ENCODE measurements around the gene LAMB4.

The LAMB4 gene

DNA sequence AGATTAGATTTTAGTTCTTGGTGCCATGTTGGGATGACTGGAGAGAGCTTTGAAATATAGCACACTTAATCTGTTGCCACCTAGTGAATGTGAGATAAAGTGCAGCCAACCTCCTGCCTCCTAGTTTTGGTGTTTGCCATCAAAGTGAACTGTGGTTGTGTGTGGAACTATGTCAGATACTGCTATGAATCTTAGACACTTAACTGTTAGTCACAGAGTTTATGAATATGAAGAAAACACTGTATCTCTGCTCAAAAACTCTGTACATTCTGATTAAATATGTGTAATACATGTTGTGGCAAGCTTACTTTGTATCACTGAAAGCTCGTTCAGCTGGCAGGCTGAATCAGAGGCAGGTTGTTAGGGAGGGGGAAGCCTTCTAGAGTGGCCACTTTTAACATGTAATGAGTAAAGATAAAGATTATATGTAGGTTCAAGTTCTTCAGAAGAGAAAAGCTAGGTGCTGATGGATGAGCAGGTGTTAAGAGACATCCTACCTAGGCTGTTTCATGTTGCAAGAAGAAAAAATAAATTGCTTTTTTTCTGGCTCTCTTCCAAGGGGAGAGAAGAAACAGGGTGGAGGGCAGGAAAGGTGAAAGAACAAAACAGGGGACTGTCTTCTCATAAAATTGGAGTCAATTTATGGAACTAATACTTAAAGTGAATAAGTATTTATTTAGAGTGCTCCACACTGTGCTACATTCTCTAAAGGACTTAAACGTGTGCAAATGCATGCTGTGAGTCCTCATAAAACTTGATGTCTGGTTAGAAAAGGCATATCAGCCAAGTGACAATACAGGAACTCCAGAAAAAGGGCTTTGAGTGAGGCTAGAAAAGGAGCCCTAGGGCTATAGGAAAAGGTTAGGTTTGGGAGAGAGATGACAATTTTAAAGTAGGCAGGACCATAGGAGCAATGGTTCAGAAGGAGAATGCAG is 113.1 kb downstream of the LAMB4 start:
- H3K4me3 ChIP-seq (replicated peaks; ENCODE audit: low read depth, low read length) = no peak overlapping the region
- peak; percentile 36 for TF ChIP-seq CTCF (IDR thresholded peaks at IDR 0.05; ENCODE audit: insufficient read depth, low read length, poor library complexity, severe bottlenecking)
- H3K36me3 ChIP-seq (ENCODE audit: control insufficient read depth, insufficient read depth, low read length) = no peaks in the 10 kb centered on the region
- H3K27me3 ChIP-seq (replicated peaks; ENCODE audit: control insufficient read depth, insufficient read depth, low read length) = no peaks in the 10 kb centered on the region
- no peak for DNase-seq (ENCODE audit: extremely low read depth, insufficient read length)

DNA sequence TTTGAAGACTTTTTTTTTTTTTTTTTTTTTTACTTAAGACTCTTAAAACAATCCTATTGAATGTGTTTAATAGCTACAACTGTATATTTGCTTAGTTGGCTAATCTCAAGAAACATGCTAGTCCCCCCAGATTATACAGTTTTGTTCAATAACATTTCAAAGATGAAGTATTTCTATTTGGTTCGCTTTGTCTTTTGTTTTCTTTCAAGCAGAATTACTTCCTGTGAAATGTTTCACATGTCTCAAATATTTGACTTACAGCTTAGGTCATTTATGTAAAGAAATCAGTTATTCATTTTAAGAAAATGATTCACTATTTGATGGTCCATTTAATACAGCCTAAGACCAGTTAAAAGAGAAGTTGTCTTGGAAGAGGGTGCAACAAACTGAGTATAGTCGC is 114.4 kb downstream of the LAMB4 start:
- Histone ChIP-seq H3K4me3 (replicated peaks; ENCODE audit: low read depth, low read length) (no peak overlapping the region), H3K27me3 (replicated peaks; ENCODE audit: control insufficient read depth, insufficient read depth, low read length) (no peaks in the 10 kb centered on the region; the same call in 1 of the 2 replicates), H3K36me3 (ENCODE audit: control insufficient read depth, insufficient read depth, low read length) (no peaks in the 10 kb centered on the region)
- no peak for TF ChIP-seq CTCF (IDR thresholded peaks at IDR 0.05; ENCODE audit: insufficient read depth, low read length, poor library complexity, severe bottlenecking)
- no peak for DNase-seq (ENCODE audit: extremely low read depth, insufficient read length)

DNA sequence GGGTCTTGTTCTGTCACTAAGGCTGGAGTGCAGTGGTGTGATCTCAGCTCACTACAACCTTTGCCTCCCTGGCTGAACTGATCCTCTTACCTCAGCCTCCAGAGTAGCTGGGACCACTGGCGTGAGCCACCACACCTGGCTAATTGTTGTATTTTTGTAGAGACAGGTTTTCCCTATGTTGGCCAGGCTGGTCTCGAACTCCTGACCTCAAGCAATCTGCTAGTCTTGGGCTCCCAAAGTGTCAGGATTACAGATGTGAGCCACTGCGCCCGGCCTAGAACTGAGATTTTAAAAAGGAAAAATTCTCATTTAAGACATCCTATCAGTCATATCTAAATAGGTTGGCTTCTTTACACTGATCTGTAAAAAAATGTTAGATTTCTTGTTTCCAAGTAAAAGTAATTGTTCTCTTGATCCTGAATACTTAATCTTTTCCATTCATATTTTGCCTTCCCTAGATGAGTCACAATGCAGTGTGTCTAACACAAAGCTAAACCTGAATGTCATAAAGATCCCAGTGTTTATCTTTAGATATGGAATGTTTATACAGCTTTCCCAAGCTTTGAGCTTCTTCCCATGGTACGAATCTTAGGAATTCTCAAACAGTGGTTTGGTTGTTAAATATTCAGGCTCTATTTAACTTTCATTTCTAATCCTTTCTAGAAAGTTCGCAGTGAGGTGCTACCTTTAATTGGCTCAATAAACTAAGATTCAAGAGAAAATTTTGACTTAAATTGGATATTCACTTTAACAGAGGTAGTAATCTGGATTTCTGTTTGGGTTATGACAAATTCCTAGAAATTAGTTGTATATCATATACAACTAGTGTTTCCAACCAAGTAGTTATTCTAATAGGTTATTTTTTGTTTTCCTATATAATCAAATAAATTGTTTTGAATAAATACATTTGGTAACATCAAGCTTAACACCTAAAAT is 115.1 kb downstream of the LAMB4 start:
- no peak for DNase-seq (ENCODE audit: extremely low read depth, insufficient read length)
- no peak for TF ChIP-seq CTCF (IDR thresholded peaks at IDR 0.05; ENCODE audit: insufficient read depth, low read length, poor library complexity, severe bottlenecking)

DNA sequence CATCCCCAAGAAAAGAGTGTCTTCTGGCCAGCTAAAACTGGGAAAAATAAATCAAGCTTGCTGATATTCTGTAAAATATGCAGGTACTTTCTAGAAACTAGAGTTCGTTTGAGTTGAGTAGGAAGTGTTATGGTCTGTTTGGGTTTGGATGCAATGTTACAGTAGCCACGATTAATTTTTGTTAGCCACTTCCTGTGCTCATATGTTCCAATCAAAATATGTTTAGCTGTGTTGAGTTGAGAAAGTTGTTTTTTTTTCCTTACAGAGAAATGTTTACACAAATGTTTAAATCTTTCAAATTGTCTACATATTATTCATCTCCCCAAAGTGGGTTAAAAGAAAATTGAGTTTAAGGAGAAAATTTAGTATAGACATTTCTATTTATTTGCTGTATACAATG is 115.9 kb downstream of the LAMB4 start:
- Histone ChIP-seq H3K4me3 (replicated peaks; ENCODE audit: low read depth, low read length) (no peak overlapping the region), H3K36me3 (ENCODE audit: control insufficient read depth, insufficient read depth, low read length) (no peaks in the 10 kb centered on the region), H3K27me3 (replicated peaks; ENCODE audit: control insufficient read depth, insufficient read depth, low read length) (no peaks in the 10 kb centered on the region; the same call in 1 of the 2 replicates)
- DNase-seq (ENCODE audit: extremely low read depth, insufficient read length) = no peak
- TF ChIP-seq CTCF (IDR thresholded peaks at IDR 0.05; ENCODE audit: insufficient read depth, low read length, poor library complexity, severe bottlenecking) = no peak

More for the DNA sequence above, 115.1 kb downstream of the LAMB4 start:
- no peaks in the 10 kb centered on the region for H3K36me3 ChIP-seq (ENCODE audit: control insufficient read depth, insufficient read depth, low read length)
- no peak overlapping the region for H3K4me3 ChIP-seq (replicated peaks; ENCODE audit: low read depth, low read length)
- H3K27me3 ChIP-seq (replicated peaks; ENCODE audit: control insufficient read depth, insufficient read depth, low read length) = no peaks in the 10 kb centered on the region; the same call in 1 of the 2 replicates

DNA sequence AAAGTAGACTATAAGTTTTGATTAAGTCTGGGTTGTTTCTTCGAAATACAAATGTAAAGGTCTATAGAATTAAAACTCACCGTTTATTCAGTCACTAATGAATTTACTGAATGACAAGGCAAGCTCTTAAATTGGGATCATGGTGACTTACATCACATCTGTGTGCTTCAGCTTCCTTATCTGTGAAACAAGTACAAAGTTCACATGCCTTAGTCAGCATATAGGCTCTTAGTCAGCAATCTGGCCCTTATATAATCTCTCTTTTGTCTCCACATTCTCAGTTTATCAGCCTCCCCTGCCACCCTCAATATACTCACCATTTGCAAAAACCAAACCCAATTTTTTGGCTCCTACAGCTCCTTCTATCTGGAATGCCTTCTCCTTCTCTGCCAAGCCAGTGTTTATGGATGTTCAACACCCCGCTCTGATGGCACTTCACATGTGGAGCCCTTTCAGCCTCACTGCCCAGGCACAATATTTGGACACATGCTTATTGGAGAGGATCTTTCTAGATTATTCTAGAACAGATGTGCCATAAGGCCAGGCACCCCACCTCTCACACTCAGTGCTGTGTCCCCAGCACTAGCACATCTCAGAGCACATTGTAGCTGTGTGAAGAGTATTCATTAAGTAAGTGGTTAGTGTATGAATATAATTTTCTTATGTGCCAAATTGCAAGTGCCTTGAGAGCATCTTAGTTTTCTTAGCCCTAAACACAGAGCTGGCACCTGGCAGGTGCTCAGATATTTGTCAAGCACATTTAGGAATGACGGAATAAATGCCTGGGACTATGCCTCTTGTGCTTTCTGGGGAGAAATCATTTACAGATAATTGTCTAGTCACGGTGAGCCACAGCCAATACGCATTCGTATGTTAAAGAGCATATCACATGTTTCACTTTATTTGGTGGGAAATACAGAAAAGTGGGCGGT is 117.4 kb downstream of the LAMB4 start:
- Histone ChIP-seq H3K36me3 (ENCODE audit: control insufficient read depth, insufficient read depth, low read length) (no peaks in the 10 kb centered on the region), H3K27me3 (replicated peaks; ENCODE audit: control insufficient read depth, insufficient read depth, low read length) (no peaks in the 10 kb centered on the region; the same call in none of the 2 replicates), H3K4me3 (replicated peaks; ENCODE audit: low read depth, low read length) (no peak overlapping the region)
- no peak for DNase-seq (ENCODE audit: extremely low read depth, insufficient read length)
- TF ChIP-seq CTCF (IDR thresholded peaks at IDR 0.05; ENCODE audit: insufficient read depth, low read length, poor library complexity, severe bottlenecking) = no peak

Data from GM06990 (cell line).